Body of pancreas (tissue), 4 donors: ENCODE measurements around the gene IFI6. TPM values are rescaled to one million over a fixed set of nuclear protein-coding genes. Genes with fewer than 3 reads are reported as not detected.
A peak's percentile ranks its signal among the peaks of the same experiment; 100 is the strongest.
"Not testable (repeated sequence)": the region's sequence is repeated elsewhere in the genome, so short reads cannot be mapped to it uniquely, and the experiment has no call there.

Source experiments
- ATAC-seq: fragments of 150-250 bp; one replicate; pipeline ENCODE4 v1.9.1; 2016
- DNase-seq, 4 donors: peaks; one replicate each; pipeline ENCODE4 v3.0.0-alpha.2; 2019
- H3K27ac ChIP-seq, 4 donors: fragments of 200-600 bp; sonication (generic); 1 replicate in 3 of 4; 2 replicates in 1 of 4; pipeline versions ENCODE4 v1.5.1 to v1.6.1; 2016 to 2019; ENCODE audit warnings: mild to moderate bottlenecking in 1 of 4, mixed read lengths in 1 of 4, moderate library complexity in 1 of 4
- H3K27me3 ChIP-seq, 2 donors: fragments of 200-600 bp; sonication (generic); one replicate each; pipeline ENCODE4 v1.6.0; 2016; ENCODE audit warnings: mild to moderate bottlenecking in 1 of 2
- H3K36me3 ChIP-seq, 2 donors: fragments of 200-600 bp; sonication (generic); replicated peaks in 1 of 2; 2 replicates each; pipeline ENCODE4 v1.5.1; 2016; ENCODE audit warnings: low read depth in 2 of 2; ENCODE audit not compliant: insufficient read depth in 1 of 2
- H3K4me1 ChIP-seq: fragments of 200-600 bp; sonication (generic); one replicate; pipeline ENCODE4 v1.6.0; 2016
- H3K4me3 ChIP-seq, 2 donors: fragments of 200-600 bp; sonication (generic); 1 replicate in 1 of 2; 2 replicates in 1 of 2; pipeline ENCODE4 v1.5.1; 2016 to 2019
- H3K9me3 ChIP-seq, 3 donors: fragments of 200-600 bp; sonication (generic); 1 replicate in 2 of 3; 2 replicates in 1 of 3; pipeline ENCODE4 v1.5.1; 2016
- POLR2A ChIP-seq, 3 donors: fragments of 450-650 bp; IDR thresholded peaks; one replicate each; pipeline ENCODE4 v1.6.1; 2016; ENCODE audit warnings: antibody characterized with exemption in 3 of 3, mild to moderate bottlenecking in 2 of 3
- WGBS, 2 donors: methylation state at CpG; one replicate each; pipeline ENCODE4 v1.1.5; 2017; 5-methylcytosine and 5-hydroxymethylcytosine counted together
- intact Hi-C: fragments of 100-400 bp; cut with DNase I; formaldehyde crosslinking; loops from one replicate; pipeline ENCODE4 v1.15.1; 2023
- total RNA-seq, 2 donors: library from RNA; depleted of rRNA; stranded (reverse); fragments of >200 nt; gene quantifications; one replicate each; pipeline ENCODE4 v1.1.0, GENCODE V29; 2016
- TF ChIP-seq, protein P1 (sequence below), 7 experiments: fragments of 450-650 bp in 4 of 7; fragments of 200-600 bp in 3 of 7; sonication (generic) in 3 of 7; IDR thresholded peaks; one replicate each; pipeline ENCODE4 v1.5.1; 2016 to 2019; ENCODE audit warnings: antibody characterized with exemption in 7 of 7

The IFI6 gene
- total RNA-seq, 2 donors from 2014 or later = 54.0 to 58.0 TPM

DNA sequence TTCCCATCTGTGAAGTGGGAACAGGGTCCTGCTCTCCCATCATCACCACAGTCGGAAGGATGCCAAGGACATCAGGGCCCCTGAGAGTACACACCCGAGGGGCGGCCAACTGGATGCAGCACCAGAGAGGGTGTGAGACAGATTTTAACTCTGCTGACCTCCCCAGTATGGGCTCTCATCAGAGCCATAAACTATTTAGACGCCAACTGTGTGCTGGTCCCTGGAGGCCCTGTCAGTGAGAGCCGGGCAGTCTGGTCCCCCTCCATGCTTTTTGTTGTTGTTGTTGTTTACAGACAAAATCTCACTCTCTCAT lies 38.7 kb downstream of the IFI6 start:
- H3K27ac ChIP-seq = peak overlapping the region in 2 of 4 donors; percentile 39 to 75
- no peaks in the 10 kb centered on the region for H3K9me3 ChIP-seq
- H3K36me3 ChIP-seq = no peaks in the 10 kb centered on the region
- 81 to 84% methylated on average over 5 of the region's 5 CpGs for WGBS, 2 donors
- TF ChIP-seq, protein P1, sequence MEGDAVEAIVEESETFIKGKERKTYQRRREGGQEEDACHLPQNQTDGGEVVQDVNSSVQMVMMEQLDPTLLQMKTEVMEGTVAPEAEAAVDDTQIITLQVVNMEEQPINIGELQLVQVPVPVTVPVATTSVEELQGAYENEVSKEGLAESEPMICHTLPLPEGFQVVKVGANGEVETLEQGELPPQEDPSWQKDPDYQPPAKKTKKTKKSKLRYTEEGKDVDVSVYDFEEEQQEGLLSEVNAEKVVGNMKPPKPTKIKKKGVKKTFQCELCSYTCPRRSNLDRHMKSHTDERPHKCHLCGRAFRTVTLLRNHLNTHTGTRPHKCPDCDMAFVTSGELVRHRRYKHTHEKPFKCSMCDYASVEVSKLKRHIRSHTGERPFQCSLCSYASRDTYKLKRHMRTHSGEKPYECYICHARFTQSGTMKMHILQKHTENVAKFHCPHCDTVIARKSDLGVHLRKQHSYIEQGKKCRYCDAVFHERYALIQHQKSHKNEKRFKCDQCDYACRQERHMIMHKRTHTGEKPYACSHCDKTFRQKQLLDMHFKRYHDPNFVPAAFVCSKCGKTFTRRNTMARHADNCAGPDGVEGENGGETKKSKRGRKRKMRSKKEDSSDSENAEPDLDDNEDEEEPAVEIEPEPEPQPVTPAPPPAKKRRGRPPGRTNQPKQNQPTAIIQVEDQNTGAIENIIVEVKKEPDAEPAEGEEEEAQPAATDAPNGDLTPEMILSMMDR (IDR thresholded peaks at IDR 0.05) = no peak
- no peak for TF ChIP-seq POLR2A (IDR thresholded peaks at IDR 0.05)
- intact Hi-C loops = no loop called here
- peaks cover 13% of the 10 kb centered on the region for H3K4me1 ChIP-seq
- DNase-seq (no peak), ATAC-seq (no peak)
- H3K4me3 ChIP-seq = no peak overlapping the region
- peaks cover 0 to 4% of the 10 kb centered on the region in 2 donors for H3K27me3 ChIP-seq

DNA sequence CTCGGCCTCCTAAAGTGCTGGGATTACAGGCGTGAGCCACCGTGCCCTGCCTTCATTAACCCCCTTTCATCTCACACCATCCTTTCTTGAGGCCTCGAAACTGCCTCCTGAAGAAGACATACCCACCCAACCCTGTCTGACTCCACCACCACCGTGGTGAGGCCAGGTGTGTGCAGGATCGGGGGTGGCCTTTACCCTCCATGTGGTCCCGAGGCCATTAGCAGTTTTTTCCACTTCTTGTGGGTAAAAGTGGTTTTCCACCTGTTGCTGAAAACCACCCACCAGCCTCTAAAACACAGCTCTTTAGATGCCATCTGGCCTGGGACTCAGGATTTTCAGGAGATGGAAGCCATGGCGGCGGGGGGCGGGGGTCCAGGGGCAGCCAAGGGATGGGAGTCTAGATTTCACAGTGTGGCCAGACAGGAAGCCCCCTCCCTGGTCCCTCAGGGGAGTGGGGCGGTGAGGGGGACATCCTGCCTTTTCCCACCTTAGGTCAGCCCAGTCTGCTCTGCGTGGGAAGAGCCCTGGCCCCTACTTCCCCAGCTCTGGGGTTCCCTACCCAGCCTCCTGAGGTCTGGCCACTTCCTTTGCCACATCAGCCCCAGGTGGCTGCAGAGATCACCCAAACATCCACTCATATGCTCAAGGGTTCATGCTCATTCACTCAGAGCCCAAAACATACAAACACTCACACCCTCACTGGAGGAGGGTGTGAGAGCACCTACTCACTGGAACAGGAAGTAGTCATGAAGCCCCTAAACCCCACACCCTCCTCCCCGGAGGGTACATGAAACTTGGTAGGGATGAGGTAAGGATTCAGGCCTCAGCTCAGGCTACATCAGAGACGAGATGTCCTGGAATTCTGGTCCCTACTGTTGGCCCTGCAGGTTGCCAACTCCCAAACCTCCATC lies 39.4 kb downstream of the IFI6 start:
- H3K9me3 ChIP-seq = no peaks in the 10 kb centered on the region
- H3K27me3 ChIP-seq = peaks cover 0 to 4% of the 10 kb centered on the region in 2 donors
- ATAC-seq = no peak
- DNase-seq = no peak
- 55 to 73% methylated on average over 10 to 11 of the region's 14 CpGs for WGBS, 2 donors
- peaks cover 13% of the 10 kb centered on the region for H3K4me1 ChIP-seq
- peak in 1 of 3 donors; percentile 29 for TF ChIP-seq POLR2A (IDR thresholded peaks at IDR 0.05)
- TF ChIP-seq, protein P1 (IDR thresholded peaks at IDR 0.05) = no peak
- H3K36me3 ChIP-seq = no peaks in the 10 kb centered on the region
- intact Hi-C loops = no loop called here
- peak overlapping the region in 1 of 4 donors; percentile 75 for H3K27ac ChIP-seq
- no peak overlapping the region for H3K4me3 ChIP-seq

DNA sequence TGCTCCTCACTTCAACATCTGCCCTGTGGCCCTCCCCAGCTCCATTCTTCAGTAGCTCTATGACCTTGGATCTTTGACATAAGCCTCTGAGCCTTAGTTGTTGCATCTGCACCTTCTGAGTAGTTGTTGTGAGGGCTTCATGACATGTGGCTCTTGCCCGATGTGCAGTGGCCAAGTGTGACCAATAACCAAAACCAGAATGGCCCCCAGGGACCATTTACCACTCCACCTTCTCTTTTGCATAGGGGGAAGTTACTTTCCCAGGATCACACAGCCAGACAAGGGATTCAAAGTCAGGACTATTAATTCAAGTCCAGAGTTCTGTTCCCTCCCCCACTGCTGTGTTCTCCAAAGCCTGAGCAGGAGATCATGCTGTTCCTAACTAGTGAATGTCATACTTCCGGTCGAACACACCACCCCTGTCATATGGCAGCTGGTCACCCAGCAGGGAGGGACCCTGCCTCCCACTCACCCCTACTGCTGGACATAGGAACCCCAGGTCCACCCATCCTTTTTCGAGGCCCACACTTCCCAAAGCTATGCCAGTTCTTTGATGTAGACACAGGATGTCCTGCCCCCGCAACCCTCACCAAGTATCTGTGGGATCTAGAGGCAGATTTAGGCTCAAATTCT lies 41.0 kb downstream of the IFI6 start:
- ATAC-seq = peak; percentile 31
- intact Hi-C loops = no loop called here
- TF ChIP-seq POLR2A (IDR thresholded peaks at IDR 0.05) = no peak
- TF ChIP-seq, protein P1 (IDR thresholded peaks at IDR 0.05) = no peak

DNA sequence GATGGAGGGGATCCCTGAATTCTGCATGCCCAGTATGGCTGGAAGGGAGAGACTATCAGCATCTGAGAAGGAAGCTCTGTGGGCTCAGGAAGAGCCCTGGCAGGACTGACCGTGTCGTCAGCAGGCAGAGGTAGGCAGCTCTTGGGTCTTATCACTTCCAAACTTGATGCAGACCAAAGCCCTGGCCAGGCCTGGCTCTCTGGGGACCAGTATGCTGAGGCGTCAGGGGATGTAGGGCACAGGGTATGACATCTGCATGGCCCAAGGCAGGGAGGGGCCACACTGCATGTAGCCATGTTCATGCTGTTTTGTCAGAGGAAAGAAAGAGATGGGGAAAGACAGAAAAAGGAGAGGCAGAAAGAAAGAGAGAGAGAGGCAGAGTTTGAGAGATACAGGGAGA lies 43.3 kb downstream of the IFI6 start:
- H3K4me3 ChIP-seq = no peak overlapping the region
- ATAC-seq = no peak

More for the DNA sequence above, 41.0 kb downstream of the IFI6 start:
- peak in 1 of 4 donors; percentile 66 for DNase-seq
- Histone ChIP-seq H3K27ac (peak overlapping the region in 2 of 4 donors; percentile 51 to 75), H3K4me3 (no peak overlapping the region), H3K9me3 (no peaks in the 10 kb centered on the region), H3K27me3 (peaks cover 0 to 4% of the 10 kb centered on the region in 2 donors), H3K4me1 (peaks cover 13% of the 10 kb centered on the region), H3K36me3 (no peaks in the 10 kb centered on the region)
- WGBS, 2 donors = 51 to 53% methylated on average over 5 of the region's 5 CpGs

DNA sequence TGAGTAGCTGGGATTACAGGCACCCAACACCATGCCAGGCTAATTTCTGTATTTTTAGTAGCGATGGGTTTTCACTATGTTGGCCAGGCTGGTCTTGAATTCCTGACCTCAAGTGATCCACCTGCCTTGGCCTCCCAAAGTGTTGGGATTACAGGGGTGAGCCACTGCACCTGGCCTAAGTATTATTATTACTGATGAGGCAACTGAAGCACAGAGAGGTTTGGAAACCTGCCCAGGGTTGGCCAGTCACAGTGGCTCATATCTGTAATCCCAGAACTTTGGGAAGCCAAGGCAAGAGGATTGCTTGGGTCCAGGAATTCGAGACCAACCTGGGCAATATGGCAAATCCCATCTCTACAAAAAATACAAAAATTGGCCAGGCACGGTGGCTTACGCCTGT lies 44.3 kb downstream of the IFI6 start:
- DNase-seq, intact Hi-C loops, H3K4me1 ChIP-seq, ATAC-seq, H3K36me3 ChIP-seq, H3K4me3 ChIP-seq, H3K27me3 ChIP-seq, H3K9me3 ChIP-seq, H3K27ac ChIP-seq: not testable (repeated sequence)
- WGBS, 2 donors = 74 to 82% methylated on average over 4 of the region's 4 CpGs

More for the DNA sequence above, 43.3 kb downstream of the IFI6 start:
- Histone ChIP-seq H3K27ac (peak overlapping the region in 1 of 4 donors; percentile 25), H3K36me3 (no peaks in the 10 kb centered on the region), H3K9me3 (no peaks in the 10 kb centered on the region), H3K4me1 (peaks cover under 1% of the 10 kb centered on the region), H3K27me3 (no peaks in the 10 kb centered on the region)
- intact Hi-C loops = no loop called here
- TF ChIP-seq, protein P1 (IDR thresholded peaks at IDR 0.05) = no peak
- no peak for TF ChIP-seq POLR2A (IDR thresholded peaks at IDR 0.05)
- 61 to 74% methylated on average over 3 of the region's 3 CpGs for WGBS, 2 donors
- DNase-seq = no peak
